NCI-H69 (cell line): ENCODE measurements around the gene RCSD1.

Experiments used
- DNase-seq: peaks from one replicate; lab custom pipeline; 2025; lab: John Stamatoyannopoulos, UW

RCSD1 gene

DNA sequence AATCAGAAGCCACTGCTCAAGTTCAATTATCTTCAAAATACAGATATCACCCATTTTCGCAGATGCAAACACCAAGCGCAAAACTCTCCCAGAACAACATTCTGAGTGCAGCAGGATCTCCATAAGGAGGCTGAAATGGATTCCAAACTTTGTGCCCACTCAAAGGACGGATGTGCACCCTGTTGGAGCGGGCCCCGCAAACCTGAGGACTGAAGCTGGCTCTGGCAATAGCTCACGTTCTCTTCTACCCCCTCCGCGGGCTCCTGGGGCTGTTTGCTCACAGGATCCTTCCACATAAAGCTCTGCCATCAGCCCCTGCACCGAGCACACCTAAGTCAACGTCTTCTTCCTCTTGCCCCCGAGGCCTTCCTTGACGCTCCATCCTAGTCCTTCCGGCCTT lies 11.7 kb upstream of the RCSD1 start:
- no peak for DNase-seq

GRCh38 chr1:167618789-167619188 lies 11.2 kb upstream of the RCSD1 start:
- DNase-seq: no peak

- no peak for DNase-seq
Observed at GRCh38 chr1:167620002-167620401, 10.0 kb upstream of the RCSD1 start.

- no peak for DNase-seq
Observed at GRCh38 chr1:167621780-167622313, 8.2 kb upstream of the RCSD1 start.

- no peak for DNase-seq
Observed at GRCh38 chr1:167623951-167624350, 6.1 kb upstream of the RCSD1 start.

GRCh38 chr1:167625040-167625823 lies 4.8 kb upstream of the RCSD1 start:
- no peak for DNase-seq

- DNase-seq: no peak
Observed at GRCh38 chr1:167627615-167627864, 2.5 kb upstream of the RCSD1 start.

DNA sequence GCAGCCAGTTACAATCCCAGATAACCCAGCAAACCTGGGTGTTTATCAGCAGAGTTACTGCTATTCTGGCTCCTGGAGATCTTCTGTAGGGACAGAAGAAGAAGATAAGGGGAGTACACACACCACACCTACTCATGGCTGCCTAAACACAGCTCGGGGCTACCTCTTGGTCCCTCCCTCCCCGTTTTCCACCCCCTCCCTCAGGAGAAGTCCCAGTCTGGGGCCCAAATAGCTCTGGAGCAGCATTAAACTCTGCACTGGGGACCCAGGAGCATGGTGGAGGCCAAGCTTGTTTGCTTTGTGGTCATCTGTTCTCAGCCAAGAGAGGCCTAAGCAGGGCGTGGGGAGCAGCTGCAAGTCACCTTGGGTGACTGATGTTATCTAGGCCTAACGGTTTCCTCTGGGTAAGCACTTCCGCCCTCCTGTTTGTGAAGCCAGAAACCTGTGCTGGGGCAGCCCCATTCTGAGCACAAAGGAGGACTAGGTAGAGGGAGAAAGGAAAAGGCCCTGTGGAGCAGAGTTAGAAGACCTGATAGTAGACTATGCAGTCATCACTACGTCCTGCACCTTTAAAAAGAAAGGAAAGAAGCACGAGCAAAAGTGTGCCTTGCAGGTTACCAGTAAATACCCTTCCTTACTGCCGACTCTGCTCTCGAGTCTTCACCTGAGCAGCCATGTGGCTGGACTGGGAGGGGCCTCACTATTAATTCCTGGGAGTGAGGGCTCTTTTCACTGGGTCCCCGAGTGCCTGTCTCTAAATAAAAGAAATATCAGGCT lies 2.0 kb upstream of the RCSD1 start:
- DNase-seq: no peak

GRCh38 chr1:167628741-167629515 lies 1.1 kb upstream of the RCSD1 start:
- no peak for DNase-seq

GRCh38 chr1:167630568-167631385 lies 745 bp downstream of the RCSD1 start:
- DNase-seq: no peak

- DNase-seq: no peak
Observed at GRCh38 chr1:167631386-167631935, 1.4 kb downstream of the RCSD1 start.

DNA sequence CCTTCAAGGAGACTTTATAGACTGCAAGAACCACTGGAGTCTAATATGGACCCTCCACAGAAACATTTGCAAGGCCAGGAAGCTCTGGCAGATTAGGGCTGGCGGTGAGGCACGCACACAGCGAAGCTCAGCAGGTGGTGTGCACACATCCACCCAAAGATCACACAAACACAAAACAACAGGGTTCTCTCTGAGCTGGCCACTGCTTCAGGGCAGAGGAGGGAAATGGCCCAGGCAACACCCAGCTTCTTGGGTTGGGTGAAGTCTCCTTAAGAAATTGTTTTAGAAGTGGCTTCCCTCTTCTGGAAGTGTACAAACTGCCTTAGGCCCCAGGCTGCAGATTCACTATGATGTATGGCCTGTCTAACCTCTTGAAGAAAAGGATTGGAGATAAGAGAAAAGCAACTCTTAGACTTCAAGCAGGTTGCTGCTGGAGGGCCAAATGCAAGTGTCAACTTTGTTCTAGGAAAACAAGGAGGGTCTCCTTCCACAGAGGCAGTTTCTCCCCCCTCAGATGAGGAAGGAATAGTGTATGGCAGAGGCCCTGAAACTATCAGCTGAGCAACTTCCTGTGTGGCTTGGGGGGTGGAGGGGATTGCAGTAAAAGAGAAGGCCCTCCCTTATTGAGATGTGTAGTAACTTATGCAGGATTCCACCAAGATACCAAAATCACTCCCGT lies 2.0 kb downstream of the RCSD1 start:
- no peak for DNase-seq

DNA sequence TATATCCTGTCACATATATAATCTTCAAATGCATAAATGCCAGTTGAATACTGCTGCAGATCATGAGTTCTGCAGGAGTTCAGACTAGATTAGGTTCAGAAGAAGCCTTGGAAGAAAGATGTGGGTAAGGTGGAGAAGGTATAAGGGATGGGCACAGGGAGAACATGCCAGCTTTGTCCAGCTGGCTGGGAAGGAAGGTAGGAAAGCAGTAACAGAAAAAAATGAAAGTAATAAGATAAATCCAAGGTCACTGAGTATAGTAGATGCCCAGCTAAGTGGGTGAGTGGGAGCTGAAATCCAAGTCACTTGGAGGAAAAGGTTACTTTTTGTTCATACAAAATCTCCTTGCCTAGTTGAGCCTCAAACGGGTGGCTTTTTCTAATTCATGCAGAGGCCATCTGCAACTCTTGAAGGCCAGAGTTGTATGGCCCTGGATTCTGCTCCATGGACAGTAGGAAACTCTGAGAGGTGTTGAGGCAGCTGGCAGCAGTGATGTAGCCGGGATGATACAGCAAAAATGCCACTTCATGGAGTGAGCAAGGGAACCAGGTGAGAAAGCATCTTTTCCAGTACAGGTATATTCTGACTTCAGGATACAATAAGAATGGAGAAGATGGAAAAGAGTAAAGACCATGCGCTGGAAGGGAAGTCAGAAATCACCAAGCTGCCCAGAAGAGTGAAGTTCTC lies 3.4 kb downstream of the RCSD1 start:
- no peak for DNase-seq

DNA sequence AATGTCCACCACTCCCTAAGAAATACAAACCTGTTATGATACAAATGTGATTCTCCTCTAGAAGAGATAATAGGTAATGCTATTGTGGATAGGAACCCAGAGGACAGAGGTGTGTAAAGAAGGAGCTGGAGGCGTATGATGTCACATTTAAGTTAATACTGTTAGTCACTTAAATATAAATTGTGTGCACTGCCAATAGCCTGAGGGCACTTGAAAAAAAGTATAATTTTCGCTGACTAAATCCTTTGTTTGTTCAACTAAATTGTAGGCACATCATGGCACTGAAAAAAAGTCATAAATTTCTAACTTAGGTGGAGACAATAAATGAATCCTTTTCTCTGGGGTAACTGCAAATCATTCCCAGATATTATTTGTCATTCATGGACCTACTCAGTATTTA lies 4.4 kb downstream of the RCSD1 start:
- DNase-seq: peak; percentile 62

DNA sequence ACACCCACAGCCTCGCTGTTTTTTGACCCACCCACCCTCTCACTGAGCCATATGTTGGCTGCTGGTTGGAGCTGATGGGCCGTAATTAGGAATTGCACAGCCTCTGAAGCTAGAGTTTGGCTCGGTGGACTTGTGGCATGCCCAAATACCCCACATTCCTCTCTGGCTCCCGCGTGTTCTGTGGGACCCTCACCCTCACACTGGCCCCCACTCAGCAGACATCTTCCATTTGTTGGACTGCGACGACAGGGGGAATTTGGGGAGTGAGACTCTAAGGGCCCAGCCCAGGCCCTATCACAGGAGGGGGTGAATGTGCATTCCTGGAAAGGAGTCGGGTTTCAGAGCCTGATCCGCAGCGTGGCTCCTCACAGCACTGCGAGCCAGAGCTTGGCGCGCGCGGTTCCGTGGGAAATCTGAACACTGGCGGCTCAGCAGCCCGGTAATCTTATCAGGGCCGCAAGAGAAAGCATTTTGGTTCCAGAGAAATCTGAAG lies 5.2 kb downstream of the RCSD1 start:
- DNase-seq: peak; percentile 41

DNA sequence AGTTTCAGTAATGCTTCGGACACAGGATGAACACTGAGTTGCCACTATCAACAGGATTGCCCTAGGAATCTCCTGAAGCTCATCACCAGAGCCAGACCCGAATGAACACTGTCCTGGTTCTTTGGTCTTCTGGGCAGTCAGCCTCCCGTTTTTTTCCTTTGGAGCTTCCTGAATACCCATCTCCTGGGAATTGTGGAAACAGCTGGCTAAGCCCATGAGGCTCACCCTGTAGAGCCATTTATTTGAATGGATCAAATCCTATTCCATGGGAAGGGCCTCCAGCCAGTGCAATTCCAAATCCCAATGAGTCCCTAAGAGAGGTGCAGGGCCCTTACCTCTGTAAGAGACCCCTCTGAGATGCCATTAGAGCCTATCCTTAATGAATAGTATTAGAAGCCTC lies 5.9 kb downstream of the RCSD1 start:
- peak; percentile 18 for DNase-seq

DNA sequence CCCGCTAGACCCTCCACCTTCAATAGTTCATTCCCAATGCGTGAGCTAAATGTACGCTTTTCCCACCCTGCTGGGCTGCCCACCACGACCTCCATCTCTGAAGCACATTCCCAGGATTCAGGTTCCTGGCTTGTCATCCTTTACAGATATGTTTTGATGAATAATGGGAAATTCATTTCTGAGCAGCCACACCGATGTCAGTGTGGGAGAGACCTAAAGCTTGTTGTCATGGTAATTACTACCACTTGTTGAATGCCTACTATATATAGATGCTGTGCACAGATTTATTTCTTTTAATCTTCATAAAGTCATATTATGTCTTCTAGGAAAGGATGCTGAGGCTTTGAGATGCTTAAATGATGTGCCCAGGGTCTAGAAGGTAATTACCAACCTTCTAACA lies 8.0 kb downstream of the RCSD1 start:
- DNase-seq: no peak

- no peak for DNase-seq
Observed at GRCh38 chr1:167640051-167640450, 10.0 kb downstream of the RCSD1 start.

- DNase-seq: no peak
Observed at GRCh38 chr1:167641786-167642500, 11.9 kb downstream of the RCSD1 start.

GRCh38 chr1:167642501-167642826 lies 12.4 kb downstream of the RCSD1 start:
- no peak for DNase-seq
